HL-60/S4 treated with retinoic acid at 250 ng/mL for 4 days and 3 days (cell line): ENCODE measurements around the gene CEMIP.

ENCODE experiments used
- in situ Hi-C: fragments of 300-500 bp; cut with MboI; formaldehyde crosslinking; loops from 2 replicates; pipeline ENCODE4 v1.7.0; 2022; ENCODE audit warnings: low sequenced_read_pairs

Gene CEMIP

DNA sequence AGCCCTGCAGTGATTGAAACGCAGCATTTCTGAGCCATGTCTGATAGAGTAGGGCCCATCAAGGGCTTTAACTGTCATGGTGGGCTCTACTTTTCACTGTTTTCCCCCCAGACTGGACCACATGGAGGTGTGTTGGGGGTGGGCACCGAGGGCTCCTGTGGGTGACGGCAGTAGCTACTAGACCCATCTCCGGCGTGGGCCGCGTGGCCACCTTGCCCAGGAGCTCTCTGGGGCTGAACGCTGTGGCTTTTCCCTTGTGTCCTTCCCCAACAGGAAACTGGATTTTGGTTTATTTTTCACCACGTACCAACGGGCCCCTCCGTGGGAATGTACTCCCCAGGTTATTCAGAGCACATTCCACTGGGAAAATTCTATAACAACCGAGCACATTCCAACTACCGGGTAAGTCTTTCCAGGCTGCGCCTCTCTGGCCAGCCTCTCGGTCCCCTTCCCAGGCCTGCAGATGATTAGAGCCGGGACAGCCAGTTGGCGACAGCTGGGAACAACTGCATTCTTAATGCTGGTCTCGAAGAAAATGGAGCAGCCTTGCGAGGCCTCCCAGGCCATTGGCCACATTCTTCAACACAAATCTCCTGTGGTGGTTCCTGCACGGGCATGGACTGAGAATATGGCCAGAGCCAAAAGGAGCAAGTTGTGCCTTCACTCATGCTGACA is 142.7 kb downstream of the CEMIP start:
- in situ Hi-C loops: no loop called here

DNA sequence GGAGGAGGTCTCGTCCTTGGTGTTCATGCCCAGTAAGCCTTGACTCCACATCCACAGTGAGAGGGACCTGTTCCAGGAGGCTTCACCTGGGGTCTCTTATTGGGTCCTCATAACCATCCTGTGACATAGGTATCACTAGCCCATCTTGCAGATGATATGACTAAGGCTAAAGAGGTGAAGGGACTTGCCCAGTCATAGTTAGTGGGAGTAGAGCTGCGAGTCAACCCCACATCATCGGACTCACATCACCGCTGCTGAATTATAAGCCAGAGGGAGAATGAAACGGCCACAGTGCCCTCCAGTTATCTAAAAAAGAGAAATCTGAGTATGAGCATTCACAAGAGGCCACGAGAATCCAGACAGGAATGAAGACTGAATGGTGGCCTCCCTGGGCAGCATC is 144.5 kb downstream of the CEMIP start:
- in situ Hi-C loops: no loop called here

DNA sequence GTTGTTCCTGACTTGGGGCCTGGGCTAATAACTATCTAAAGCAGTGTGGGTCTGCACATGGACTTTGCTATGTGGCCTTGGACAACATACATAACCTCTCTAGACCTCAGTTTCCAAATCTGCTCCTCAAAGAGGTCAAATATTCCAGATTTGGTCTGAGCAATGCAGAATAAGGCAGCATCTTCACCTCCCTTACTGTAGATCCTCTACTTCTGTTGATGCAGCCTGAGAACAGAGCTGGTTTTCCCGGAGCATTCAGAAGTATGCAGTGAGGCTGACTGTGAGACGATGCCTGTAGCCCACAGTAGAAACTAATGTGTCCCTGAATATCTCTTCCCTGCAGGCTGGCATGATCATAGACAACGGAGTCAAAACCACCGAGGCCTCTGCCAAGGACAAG is 145.1 kb downstream of the CEMIP start:
- in situ Hi-C loops: no loop called here

DNA sequence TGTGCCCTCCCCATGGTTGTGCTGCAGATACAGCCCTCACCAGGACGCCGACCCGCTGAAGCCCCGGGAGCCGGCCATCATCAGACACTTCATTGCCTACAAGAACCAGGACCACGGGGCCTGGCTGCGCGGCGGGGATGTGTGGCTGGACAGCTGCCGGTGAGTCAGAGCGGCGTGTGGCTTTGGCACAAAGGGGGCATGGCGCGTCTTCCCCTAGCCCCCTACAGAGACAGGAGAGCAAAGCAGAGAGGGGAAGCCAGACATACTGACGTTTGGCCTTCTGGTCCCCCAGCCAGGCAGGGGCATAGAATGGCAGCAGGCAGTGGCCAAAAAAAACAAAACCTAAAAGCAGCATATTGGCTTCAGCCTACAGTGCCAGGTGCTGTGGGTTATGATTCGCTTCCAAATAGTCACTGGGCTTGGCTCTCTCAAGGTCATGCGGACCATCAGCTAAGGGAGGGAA is 146.5 kb downstream of the CEMIP start:
- in situ Hi-C loops: no loop called here

DNA sequence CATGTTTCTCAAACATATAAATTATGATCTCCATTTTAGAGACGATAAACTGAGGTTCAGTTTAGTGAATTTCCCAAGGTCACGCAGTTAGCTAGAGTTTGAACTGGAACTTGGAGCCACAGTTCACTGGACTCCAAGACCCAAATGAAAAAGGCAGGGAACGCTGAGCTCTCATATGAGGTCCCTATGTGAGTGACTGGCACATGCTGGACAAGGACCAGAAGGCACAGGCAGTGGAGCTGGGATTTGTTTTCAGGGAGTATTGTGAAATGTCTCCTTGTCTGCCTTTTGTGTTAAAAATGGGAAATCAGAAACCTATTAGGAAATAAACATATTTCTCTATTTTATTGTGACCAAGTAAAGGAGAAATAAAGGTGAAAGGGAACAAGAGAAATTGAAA is 147.0 kb downstream of the CEMIP start:
- in situ Hi-C loops: no loop called here

DNA sequence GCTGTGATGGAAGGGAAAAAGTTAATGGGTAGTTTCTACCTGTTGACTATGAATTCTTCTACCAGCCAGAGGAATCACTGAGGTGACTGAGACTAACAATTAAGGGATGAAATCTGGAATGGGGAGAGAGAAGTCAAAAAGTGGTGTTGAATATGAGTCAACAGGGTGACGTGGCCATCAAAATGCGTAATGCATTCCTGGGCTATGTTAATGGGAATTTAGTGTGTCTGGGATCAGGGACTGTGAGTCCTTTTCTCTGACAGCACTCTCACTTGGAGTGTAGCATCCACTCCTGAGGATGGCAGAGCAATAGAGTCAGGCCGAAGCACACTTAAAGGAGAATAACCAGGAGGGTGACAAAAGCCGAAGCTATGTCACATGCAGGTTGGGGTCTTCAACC is 150.1 kb downstream of the CEMIP start:
- in situ Hi-C loops: no loop called here

DNA sequence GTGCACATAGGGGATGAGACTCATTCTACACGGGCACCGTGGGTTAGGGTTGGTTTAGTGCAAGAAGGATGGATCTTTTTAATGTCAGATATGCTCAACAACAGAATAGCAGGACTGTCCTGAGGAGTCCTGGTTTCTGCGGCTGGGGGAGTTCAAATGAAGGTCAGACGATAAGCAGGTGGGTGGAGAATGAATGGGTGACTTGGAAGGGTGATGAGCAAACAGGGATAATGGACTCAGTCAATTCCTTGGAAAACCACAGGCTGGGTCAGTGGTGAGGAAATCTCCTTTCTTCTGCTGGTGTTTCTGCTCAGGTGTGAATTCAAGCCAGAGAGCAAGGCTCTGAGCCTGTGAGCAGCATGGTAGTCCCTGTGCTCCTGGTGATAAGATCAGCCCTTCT is 150.5 kb downstream of the CEMIP start:
- in situ Hi-C loops: no loop called here

DNA sequence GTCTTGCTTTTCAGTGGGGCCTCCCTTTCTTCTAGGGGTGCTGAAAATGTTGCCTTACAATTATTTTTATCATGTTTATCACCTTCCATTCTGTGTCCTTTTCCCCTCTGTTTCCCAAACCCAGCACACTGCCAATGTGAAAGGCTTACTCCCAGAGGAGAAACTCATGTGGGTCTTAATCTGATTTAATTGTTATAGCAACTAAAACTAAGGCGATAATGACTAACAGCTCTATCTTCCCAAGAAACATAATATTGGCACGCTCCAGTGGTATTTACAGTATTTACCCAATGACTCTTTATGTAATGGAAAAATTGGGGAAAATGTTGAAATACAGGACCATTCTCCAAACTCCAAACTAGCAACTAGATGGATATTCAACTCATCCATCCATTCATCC is 152.0 kb downstream of the CEMIP start:
- in situ Hi-C loops: no loop called here

DNA sequence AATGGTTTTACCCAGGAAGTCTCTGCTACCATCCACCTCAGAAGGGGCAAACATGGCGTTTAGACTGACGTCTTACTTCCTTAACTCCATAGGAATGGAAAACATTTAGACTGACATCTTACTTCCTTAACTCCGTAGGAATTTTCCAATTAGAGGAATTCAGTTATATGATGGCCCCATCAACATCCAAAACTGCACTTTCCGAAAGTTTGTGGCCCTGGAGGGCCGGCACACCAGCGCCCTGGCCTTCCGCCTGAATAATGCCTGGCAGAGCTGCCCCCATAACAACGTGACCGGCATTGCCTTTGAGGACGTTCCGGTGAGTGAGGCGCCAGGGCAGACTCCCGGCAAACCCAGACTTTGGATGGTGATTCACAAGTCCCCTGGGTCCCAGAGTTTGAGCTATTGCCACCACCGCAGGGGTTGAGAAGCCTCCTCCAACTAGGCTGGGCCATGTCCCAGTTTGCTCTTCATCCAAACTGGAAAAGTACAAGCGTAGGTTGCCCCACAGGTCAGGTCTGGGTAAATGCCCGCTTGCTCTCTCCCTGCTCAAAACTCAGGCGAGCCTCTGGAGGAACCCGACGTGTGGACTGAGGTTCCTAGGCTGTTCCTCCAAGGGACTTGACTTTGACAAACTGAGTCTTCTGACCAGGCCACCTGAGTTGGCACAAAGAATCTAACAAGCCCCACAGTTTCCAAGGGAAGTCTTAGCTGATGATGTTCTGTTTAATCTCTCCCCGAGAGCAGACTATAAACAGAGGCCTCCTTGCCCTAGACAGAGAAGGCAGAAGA is 152.7 kb downstream of the CEMIP start:
- in situ Hi-C loops: no loop called here

DNA sequence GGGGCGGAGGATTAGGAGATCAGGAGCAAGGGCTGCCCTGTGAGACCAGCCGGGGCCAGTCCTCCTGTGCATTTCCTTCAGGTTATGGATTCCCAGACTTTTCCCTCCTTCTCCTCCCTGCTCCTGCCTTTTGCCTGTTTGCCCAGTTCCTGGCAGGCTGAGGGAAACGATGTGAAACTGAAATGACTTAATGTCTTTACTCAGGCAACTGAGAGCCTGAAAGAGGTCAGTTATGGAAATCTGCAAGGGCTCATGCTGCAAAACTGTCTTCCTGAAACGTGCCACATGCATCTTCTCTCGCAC is 153.3 kb downstream of the CEMIP start:
- in situ Hi-C loops: no loop called here

DNA sequence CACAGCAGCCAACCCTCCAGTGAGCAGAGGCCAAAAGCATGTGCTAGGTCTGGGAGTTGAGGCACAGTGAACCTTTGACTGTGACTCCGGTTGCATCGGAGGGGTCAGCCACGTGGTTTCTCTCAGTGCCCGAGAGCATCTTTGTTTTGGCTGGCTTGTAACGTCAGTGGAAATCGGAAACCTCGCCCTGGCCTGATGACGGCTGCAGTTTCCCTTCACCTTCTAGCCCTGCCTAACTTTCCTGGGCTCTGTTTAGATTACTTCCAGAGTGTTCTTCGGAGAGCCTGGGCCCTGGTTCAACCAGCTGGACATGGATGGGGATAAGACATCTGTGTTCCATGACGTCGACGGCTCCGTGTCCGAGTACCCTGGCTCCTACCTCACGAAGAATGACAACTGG is 153.8 kb downstream of the CEMIP start:
- in situ Hi-C loops: no loop called here

DNA sequence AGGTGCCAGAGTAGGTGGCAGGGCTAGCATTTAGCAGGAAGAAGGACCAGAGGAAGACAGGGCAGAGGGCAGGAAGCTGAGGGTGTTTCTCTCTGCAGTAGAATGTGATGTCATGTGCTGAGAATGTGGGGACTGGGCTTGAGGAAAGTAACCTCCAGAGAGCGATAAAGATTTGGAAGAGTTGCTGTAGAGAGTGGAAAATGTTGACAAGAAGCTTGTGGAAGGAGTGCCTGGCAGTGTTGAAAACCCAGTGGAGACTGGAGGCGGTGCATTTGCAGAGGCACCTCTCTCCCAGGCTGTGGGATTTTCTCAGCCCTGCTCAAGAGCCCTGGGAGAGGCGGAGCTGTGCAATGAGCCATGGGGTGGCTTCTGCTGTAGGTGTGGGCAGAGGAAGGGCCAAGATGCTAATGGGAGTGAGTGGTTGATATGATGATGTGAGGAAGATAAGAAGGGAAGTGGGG is 155.6 kb downstream of the CEMIP start:
- in situ Hi-C loops: no loop called here

DNA sequence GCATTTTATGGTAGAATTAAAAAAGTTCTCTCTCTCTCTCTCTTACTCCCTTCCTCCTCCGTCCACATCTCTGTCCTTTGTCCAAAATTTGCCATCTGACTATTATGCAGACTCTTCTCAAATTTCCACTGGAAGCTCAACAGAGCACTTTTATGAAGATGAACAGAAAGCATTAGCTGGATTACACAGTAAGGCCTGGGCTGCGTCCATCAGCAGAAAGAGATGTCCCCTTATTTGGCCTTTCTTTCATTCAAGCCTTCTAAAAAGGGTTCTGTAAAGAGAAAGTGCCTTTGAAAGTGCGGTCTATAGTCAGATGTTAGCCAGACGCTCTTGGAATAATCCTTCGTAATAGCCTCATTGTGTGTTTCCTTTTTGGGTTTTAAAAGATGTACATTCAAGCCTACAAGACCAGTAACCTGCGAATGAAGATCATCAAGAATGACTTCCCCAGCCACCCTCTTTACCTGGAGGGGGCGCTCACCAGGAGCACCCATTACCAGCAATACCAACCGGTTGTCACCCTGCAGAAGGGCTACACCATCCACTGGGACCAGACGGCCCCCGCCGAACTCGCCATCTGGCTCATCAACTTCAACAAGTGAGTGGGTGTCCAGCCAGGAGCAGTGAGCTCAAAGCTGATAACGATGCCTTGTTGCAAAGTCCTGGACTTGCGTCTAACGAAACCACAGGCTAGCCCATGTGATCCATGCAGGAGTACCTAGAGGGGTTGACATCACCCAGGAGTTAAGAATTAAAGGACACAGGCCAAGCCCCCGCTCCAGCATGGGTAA is 157.3 kb downstream of the CEMIP start:
- in situ Hi-C loops: no loop called here

DNA sequence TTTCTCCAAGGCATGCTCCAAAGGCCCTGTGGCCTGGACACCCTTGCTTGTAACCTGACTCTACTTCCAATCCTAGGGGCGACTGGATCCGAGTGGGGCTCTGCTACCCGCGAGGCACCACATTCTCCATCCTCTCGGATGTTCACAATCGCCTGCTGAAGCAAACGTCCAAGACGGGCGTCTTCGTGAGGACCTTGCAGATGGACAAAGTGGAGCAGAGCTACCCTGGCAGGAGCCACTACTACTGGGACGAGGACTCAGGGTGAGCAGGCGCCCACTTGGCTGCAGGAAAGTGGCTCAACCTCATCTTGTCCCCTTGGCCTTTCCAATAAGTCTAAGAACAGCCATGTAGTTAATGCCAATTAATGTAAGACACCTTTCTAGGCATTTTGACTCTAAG is 158.5 kb downstream of the CEMIP start:
- in situ Hi-C loops: no loop called here

DNA sequence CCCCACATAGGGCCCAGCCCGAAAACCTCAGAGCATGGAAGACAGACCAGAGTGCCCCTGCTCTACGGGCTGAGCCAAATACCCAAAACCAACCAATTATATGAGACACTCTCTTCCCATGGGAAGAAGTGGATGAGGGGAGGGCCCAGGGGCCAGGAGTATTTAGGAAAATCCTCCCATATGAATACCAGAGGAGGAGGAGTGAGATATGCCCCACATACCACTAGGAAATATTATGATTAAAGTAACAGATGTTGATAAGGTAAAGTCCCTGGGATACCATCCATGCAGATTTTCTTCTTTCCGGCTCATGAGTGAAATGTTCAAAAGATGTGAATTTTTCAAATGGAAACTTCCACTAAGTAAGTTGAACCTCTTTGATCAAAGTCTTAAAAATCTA is 160.0 kb downstream of the CEMIP start:
- in situ Hi-C loops: no loop called here

DNA sequence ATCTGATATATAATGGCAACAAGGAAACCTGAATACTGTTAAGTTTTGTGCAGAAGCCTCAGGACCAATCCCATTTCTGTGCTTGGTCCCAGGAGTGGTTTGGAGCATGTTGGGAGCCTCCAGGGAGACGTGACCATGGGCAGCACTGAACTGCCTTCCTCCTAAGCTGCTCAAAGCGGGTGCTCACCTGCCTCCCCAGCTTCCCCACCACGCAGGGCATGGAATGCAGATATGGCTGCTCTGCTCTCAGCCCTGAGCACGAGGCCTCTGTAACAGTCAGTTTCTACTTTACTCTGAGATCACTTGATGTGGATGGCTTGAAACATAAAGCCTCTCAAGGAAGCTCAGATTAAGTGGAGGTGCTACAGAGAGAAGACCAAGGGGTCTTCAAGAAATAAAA is 161.2 kb downstream of the CEMIP start:
- in situ Hi-C loops: no loop called here

DNA sequence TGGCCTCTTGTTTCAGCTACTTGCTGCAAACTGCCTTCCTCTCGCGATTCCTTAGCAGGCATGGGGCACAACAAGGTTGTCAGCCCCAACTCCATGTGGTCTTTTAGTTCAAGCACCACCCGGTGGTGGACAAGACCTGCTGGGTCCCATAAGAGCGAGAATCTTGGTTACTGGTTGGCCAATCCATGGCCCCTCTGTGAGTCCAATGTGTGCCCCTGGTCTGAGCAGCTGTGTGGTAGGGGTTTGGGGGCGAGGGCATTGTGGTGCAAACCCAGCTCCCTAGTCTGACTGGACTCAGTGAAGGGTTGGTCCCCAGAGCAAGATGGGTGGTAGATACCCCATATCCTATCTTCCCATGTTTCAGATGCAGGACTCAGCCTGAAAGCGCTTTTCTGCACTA is 161.7 kb downstream of the CEMIP start:
- in situ Hi-C loops: no loop called here

DNA sequence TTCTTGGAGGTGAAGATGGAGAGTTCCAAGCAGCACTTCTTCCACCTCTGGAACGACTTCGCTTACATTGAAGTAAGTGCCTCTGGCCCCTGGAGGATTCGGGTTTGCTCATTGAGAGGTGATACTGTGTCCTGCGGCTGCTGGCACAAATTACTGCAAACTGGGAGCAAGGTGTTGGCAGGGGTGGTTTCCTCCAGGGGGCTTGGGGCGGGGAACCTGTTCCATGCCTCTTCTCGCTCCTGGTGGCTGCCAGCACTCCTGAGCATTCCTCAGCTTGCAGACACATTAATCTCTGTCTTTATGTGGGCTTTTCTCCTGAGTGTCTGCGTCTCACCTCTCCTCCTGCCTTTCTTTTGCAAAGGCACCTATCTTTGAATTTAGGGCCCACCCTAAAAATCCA is 163.1 kb downstream of the CEMIP start:
- in situ Hi-C loops: no loop called here

DNA sequence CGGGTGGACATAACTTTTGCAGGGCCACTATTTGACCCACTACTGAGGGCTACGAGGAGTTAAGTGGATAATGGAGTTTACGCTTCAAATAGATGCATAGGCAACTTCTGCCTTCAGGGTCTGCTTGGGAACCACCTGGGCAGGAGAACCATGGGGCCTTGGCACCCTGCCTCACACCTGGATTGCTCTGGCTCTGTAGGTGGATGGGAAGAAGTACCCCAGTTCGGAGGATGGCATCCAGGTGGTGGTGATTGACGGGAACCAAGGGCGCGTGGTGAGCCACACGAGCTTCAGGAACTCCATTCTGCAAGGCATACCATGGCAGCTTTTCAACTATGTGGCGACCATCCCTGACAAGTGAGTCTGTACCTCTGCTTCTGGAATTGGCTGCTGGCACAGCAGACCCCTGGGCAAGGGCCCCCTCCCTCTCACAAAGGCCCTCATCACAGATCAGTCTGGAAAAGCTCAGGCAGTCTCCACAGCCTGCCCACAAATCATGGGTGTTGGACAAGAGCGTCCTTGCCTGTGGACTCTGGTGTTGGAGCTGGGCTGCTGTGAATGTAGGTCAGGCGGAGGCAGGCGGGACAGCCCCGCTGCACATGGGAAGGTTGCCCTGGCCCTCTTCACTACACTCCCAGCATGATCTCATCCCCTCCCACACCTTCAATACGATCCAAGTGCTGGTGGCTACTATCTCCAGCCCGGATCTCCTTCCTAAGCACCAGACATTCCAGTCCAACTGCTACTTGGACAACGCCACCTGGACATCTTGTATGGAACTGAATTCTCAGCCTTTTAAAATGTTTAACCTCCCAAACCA is 163.8 kb downstream of the CEMIP start:
- in situ Hi-C loops: no loop called here

DNA sequence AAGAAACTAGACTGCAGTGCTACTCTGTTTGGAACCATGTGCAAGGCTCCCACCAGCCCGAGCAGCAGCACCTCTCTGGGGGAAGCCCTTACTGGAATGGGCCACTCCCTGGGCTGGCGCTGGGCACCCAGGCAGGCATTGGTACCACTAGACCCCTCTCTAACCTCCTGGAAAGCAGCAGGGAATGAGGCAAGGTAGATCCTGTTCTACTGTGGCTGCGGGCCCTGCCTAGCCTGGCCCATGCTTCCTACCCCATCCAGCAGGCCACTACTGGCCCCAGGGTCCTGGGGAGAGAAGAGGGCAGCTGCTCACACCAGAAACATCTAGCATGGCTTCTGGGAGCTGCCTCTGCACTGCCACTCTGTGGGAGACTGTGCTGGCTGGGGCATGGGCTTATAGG is 165.6 kb downstream of the CEMIP start:
- in situ Hi-C loops: no loop called here

DNA sequence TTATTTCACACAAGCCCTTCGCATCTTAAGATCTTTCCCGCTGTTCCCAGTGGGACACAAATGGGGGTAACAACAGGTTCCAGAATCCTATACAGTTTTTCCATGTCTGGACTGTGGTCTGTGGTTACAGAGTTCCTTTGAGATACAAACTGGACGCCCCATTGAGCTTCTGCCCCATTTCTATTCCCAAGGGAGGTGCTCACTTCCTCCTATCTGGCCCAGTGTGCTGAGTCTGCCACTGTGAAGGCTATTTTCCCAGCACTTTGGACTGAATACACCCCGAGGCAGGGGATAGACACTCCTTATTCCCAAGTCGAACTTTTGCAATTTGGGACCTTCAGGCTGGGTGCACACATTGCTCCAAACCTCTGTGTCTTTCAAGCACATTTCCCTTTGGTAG is 166.4 kb downstream of the CEMIP start:
- in situ Hi-C loops: no loop called here
